NB4 (cell line): ENCODE measurements around the gene CHRDL1.

Experiments used
- CTCF ChIP-seq: IDR thresholded peaks from one replicate; pipeline ENCODE4 v1.5.1; 2012; ENCODE audit warnings: low read depth, low read length
- MAX ChIP-seq: IDR thresholded peaks from 2 replicates; pipeline ENCODE4 v1.6.1; 2011; ENCODE audit warnings: low read depth, low read length
- POLR2A ChIP-seq: IDR thresholded peaks from 2 replicates; pipeline ENCODE4 v1.6.1; 2011; ENCODE audit warnings: mild to moderate bottlenecking; ENCODE audit not compliant: insufficient read length; ENCODE audit errors: extremely low read depth

- TF ChIP-seq CTCF (no peak), POLR2A (no peak), MAX (no peak)
Measured at GRCh38 chrX:110699109-110699508, 96.5 kb downstream of the CHRDL1 start.
